Activated T-cell treated with anti-CD3 and anti-CD28 coated beads, Interleukin-2, amount 50 U/mL, for 72 hours (primary cell): ENCODE results near the gene C20orf141. TPM values are rescaled to one million over a fixed set of nuclear protein-coding genes. Genes with fewer than 3 reads are reported as not detected.
"Not testable (repeated sequence)": the region's sequence is repeated elsewhere in the genome, so short reads cannot be mapped to it uniquely, and the experiment has no call there.

Source experiments
- ATAC-seq, 2 donors: fragments of 150-1000 bp; cut with Tn5 transposase; replicated peaks in 1 of 2; 2 replicates each; pipeline ENCODE4 v1.10.0; 2021; ENCODE audit warnings: moderate library complexity in 2 of 2, mild to moderate bottlenecking in 1 of 2
- DNase-seq, 2 donors: peaks; one replicate each; pipeline ENCODE4 v3.0.0; 2021 to 2022; ENCODE audit warnings: mixed read lengths in 1 of 2
- H3K27ac Mint-ChIP-seq: one replicate; pipeline ENCODE4 v1.8.0; 2022; ENCODE audit warnings: mild to moderate bottlenecking, moderate library complexity, mixed read lengths
- H3K27me3 Mint-ChIP-seq: one replicate; pipeline ENCODE4 v1.8.0; 2022; ENCODE audit warnings: low read depth, mixed read lengths
- H3K36me3 Mint-ChIP-seq, 2 donors: one replicate each; pipeline ENCODE4 v1.8.0; 2022; ENCODE audit warnings: mixed read lengths in 2 of 2, mild to moderate bottlenecking in 1 of 2; ENCODE audit not compliant: insufficient read depth in 2 of 2
- H3K4me1 Mint-ChIP-seq: one replicate; pipeline ENCODE4 v1.8.0; 2022; ENCODE audit warnings: low read depth, mixed read lengths
- H3K4me3 Mint-ChIP-seq, 2 donors: one replicate each; pipeline ENCODE4 v1.8.0; 2022; ENCODE audit warnings: mild to moderate bottlenecking in 2 of 2, mixed read lengths in 2 of 2, moderate library complexity in 2 of 2
- H3K9me3 Mint-ChIP-seq, 2 donors: one replicate each; pipeline ENCODE4 v1.8.0; 2022; ENCODE audit warnings: mixed read lengths in 2 of 2
- total RNA-seq, 2 donors: library from RNA; stranded (reverse); gene quantifications; one replicate each; pipeline ENCODE4 v1.2.3, GENCODE V29; 2022

The C20orf141 gene
- not detected for total RNA-seq

DNA sequence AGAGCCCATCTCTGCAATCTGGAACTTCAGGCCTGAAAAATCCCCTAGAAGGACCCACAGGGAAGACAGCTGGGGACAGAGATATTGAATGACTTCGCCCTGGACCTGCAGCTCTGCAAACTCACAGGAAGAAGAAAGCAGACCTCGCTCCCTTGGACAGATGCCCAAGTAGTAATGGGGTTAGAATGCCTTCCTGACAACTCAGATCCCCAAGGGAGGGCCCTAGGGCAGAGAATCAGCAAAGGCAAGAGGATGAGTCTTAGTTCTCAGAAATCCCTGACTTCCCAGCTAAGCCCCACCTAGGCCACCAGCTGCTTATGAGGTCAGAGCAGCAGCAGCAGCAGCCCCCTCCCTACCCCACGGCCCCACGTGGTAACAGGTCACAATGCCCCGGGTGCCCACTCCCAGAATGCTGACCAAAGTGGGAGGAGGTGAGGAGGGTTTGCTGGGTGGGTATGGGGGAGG is at the start of gene C20orf141:
Gene C20orf141 (plus strand): TSS at position 401 of the 465 bp plus-strand sequence. CDS start 198 bp downstream, outside the sequence.
- peaks cover 3 to 5% of the 10 kb centered on the region in 2 donors for H3K9me3 Mint-ChIP-seq
- no peaks in the 10 kb centered on the region for H3K4me1 Mint-ChIP-seq
- DNase-seq, result no peak
- no peak for ATAC-seq
- no peak within 1 kb of the TSS for H3K27ac Mint-ChIP-seq
- H3K27me3 Mint-ChIP-seq, result peaks cover 22% of the 10 kb centered on the region
- H3K4me3 Mint-ChIP-seq, result no peak within 1 kb of the TSS
- H3K36me3 Mint-ChIP-seq, result peaks cover 4 to 15% of the 10 kb centered on the region in 2 donors

GRCh38 chr20:2767768-2768631 is 46.8 kb upstream of the C20orf141 start:
- no peak overlapping the region for H3K27ac Mint-ChIP-seq
- DNase-seq (no peak), ATAC-seq (no peak)
- peaks cover 17% of the 10 kb centered on the region for H3K27me3 Mint-ChIP-seq
- no peak overlapping the region for H3K4me3 Mint-ChIP-seq
- H3K4me1 Mint-ChIP-seq, result peaks cover 9% of the 10 kb centered on the region
- no peaks in the 10 kb centered on the region for H3K9me3 Mint-ChIP-seq
- H3K36me3 Mint-ChIP-seq, result no peaks in the 10 kb centered on the region

GRCh38 chr20:2768632-2769015 is 46.2 kb upstream of the C20orf141 start:
- H3K9me3 Mint-ChIP-seq, result no peaks in the 10 kb centered on the region
- DNase-seq (no peak), ATAC-seq (no peak)
- H3K27me3 Mint-ChIP-seq, result peaks cover 17% of the 10 kb centered on the region
- peaks cover 9% of the 10 kb centered on the region for H3K4me1 Mint-ChIP-seq
- H3K4me3 Mint-ChIP-seq, result no peak overlapping the region
- no peaks in the 10 kb centered on the region for H3K36me3 Mint-ChIP-seq
- no peak overlapping the region for H3K27ac Mint-ChIP-seq

DNA sequence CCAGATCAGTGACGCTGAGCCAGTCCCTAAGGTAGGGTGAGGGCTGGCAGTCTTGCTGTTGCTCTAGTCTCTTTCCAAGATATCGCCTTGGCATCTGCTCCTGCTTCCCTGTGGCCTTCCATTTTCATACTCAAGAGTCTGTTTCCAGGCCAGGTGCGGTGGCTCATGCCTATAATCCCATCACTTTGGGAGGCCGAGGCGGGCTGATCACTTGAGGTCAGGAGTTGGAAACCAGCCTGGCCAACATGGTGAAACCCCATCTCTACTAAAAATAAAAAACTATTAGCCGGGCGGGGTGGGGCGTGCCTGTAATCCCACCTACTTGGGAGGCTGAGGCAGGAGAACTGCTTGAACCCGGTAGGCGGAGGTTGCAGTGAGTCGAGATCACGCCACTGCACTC is 44.7 kb upstream of the C20orf141 start:
- not testable (repeated sequence) for H3K4me1 Mint-ChIP-seq, H3K4me3 Mint-ChIP-seq

DNA sequence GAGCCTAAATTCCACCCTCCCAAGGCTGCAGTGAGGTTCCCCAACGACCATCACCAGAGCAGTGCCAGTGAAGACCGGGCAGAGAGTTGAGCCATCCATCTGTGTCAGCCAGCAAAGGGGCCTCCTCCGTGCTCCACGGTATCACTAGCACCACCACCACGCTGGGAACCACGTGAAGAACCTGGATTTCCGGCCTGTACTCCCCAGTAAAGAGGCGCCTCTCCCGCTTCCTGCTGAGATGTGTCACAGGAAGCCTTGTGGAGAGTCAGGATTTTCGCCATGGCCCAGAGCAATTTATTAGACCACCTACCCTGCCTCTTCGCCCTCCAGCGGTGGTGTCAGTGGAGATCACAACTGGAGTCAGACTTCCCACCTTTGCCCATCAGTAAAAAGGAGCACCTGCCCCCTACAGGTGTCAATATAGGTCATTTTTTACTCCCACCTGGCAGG is 43.1 kb upstream of the C20orf141 start:
- Mint-ChIP-seq H3K27ac (no peak overlapping the region), H3K27me3 (peaks cover 17% of the 10 kb centered on the region), H3K4me1 (peaks cover 9% of the 10 kb centered on the region), H3K4me3 (no peak overlapping the region), H3K9me3 (no peaks in the 10 kb centered on the region), H3K36me3 (no peaks in the 10 kb centered on the region)
- ATAC-seq (no peak), DNase-seq (no peak)

More for the DNA sequence above, 44.7 kb upstream of the C20orf141 start:
- H3K9me3 Mint-ChIP-seq, H3K36me3 Mint-ChIP-seq, H3K27ac Mint-ChIP-seq, ATAC-seq, DNase-seq: not testable (repeated sequence)
- peaks cover 17% of the 10 kb centered on the region for H3K27me3 Mint-ChIP-seq

DNA sequence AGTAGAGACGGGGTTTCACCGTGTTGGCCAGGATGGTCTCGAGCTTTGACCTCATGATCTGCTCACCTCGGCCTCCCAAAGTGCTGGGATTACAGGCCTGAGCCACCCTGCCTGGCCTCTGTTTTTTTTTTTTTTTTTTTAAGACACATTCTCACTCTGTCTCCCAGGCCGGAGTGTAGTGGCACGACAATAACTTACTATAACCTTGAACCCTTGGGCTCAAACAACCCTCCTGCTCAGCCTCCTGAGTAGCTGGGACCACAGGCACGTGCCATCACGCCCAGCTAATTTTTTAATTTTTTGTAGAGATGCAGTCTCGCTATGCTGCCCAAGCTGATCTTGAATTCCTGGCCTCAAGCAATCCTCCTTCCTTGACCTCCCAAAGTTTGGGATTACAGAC is 41.0 kb upstream of the C20orf141 start:
- Mint-ChIP-seq H3K9me3 (peaks cover 0 to 2% of the 10 kb centered on the region in 2 donors), H3K4me3 (no peak overlapping the region), H3K4me1 (peaks cover 9% of the 10 kb centered on the region), H3K27ac (no peak overlapping the region), H3K36me3 (no peaks in the 10 kb centered on the region), H3K27me3 (peaks cover 9% of the 10 kb centered on the region)
- ATAC-seq (no peak), DNase-seq (no peak)

- H3K27me3 Mint-ChIP-seq, result peaks cover 10% of the 10 kb centered on the region
- DNase-seq, result no peak
- peaks cover 0 to 2% of the 10 kb centered on the region in 2 donors for H3K9me3 Mint-ChIP-seq
- no peaks in the 10 kb centered on the region for H3K36me3 Mint-ChIP-seq
- no peak for ATAC-seq
- H3K4me3 Mint-ChIP-seq, result no peak overlapping the region
- H3K27ac Mint-ChIP-seq, result no peak overlapping the region
- peaks cover 9% of the 10 kb centered on the region for H3K4me1 Mint-ChIP-seq
These were observed 39.6 kb upstream of the C20orf141 start for GRCh38 chr20:2775139-2775538.

GRCh38 chr20:2778602-2779321 is 36.0 kb upstream of the C20orf141 start:
- H3K4me3 Mint-ChIP-seq, result no peak overlapping the region
- H3K36me3 Mint-ChIP-seq, result no peaks in the 10 kb centered on the region
- DNase-seq (no peak), ATAC-seq (no peak)
- H3K27me3 Mint-ChIP-seq, result peaks cover 10% of the 10 kb centered on the region
- no peaks in the 10 kb centered on the region for H3K4me1 Mint-ChIP-seq
- no peak overlapping the region for H3K27ac Mint-ChIP-seq
- H3K9me3 Mint-ChIP-seq, result peaks cover 0 to 2% of the 10 kb centered on the region in 2 donors

GRCh38 chr20:2780948-2781347 is 33.8 kb upstream of the C20orf141 start:
- H3K27me3 Mint-ChIP-seq, result peaks cover 10% of the 10 kb centered on the region
- H3K9me3 Mint-ChIP-seq, result peaks cover 0 to 2% of the 10 kb centered on the region in 2 donors
- H3K27ac Mint-ChIP-seq, result no peak overlapping the region
- H3K4me3 Mint-ChIP-seq, result no peak overlapping the region
- no peaks in the 10 kb centered on the region for H3K4me1 Mint-ChIP-seq
- no peaks in the 10 kb centered on the region for H3K36me3 Mint-ChIP-seq
- ATAC-seq (no peak), DNase-seq (no peak)

DNA sequence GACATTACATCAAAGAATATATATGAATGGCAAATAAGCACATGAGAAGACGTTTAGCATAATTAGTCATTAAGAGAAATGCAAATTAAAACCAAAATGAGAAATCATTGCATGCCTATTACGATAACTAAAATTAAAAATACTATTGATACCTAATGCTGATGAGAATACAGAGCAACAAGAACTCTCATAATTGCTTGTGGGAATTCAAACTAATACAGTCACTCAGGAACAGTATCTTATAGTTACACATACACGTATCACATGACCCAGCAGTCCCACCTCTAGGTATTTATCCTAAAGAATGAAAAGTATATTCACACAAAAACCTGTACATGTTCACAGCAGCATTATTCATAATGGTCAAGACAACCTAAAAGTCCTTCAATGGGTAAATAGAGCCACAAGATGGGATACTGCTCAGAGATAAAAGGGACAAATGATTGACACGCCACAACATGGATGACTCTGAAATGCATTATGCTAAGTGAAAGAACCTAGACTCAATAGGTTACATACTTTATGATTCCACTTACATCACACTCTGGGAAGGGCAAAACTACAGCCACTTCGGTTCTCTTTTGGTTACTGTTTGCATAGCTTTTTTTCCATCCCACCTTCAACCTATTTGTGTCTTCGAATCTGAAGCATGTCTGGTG is 30.8 kb upstream of the C20orf141 start:
- ATAC-seq (peak in 1 of 2 donors; percentile 32), DNase-seq (no peak)
- Mint-ChIP-seq H3K9me3 (no peaks in the 10 kb centered on the region), H3K27ac (no peak overlapping the region), H3K36me3 (peaks cover 0 to 2% of the 10 kb centered on the region in 2 donors), H3K4me1 (no peaks in the 10 kb centered on the region), H3K4me3 (no peak overlapping the region), H3K27me3 (peaks cover 12% of the 10 kb centered on the region)

DNA sequence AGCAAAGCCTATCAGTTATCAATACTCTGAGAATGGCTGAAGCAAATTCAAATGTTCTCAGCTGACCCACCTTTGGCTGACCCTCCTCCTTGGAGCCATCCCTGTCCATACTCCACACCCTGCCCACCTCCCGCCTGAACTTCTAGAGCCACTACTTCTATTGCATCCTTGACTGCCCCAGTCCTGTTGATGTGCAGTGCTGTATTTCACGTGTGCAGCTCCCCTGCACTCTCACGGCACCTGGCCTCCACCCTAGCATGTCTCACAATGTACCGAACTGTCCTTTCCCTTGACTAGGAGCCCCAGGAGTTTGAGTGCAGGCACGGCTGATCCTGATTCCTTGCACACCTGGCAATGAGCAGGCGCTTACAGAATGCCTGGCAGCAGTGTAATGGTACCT is 21.3 kb upstream of the C20orf141 start:
- H3K4me1 Mint-ChIP-seq, result no peaks in the 10 kb centered on the region
- DNase-seq (no peak), ATAC-seq (no peak)
- H3K27me3 Mint-ChIP-seq, result peaks cover 39% of the 10 kb centered on the region
- H3K4me3 Mint-ChIP-seq, result no peak overlapping the region
- H3K27ac Mint-ChIP-seq, result no peak overlapping the region
- no peaks in the 10 kb centered on the region for H3K9me3 Mint-ChIP-seq
- H3K36me3 Mint-ChIP-seq, result peaks cover 0 to 2% of the 10 kb centered on the region in 2 donors

DNA sequence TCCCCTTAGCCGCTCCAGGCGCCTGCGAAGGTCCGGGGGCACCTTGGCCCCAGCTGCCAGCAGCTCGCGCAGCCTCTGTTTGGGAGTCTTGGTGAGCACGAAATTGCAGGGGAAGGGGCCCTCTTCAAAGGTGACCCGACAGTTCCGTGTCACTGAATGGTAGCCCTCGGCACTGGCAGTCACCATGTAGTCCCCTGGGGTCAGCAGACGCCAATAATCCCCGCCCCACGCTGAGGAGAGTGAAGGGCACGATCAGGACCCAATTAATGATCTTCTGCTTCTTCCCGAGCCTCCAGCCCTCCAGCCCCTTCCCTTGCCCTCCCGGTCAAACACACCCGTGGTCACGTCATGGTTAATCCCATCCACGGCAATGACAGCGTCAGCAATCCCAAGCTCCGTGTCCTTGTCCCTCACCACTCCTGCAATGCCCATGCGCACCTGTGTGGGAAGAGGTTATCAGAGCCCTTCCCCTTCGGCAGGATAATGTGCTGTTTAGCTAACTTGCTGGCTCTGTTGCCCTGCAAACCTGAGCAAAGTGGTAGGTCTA is 20.5 kb upstream of the C20orf141 start:
- no peak overlapping the region for H3K4me3 Mint-ChIP-seq
- ATAC-seq, result no peak
- peaks cover 38% of the 10 kb centered on the region for H3K27me3 Mint-ChIP-seq
- peaks cover 6% of the 10 kb centered on the region for H3K4me1 Mint-ChIP-seq
- no peaks in the 10 kb centered on the region for H3K9me3 Mint-ChIP-seq
- DNase-seq, result no peak
- H3K27ac Mint-ChIP-seq, result no peak overlapping the region
- peaks cover 0 to 2% of the 10 kb centered on the region in 2 donors for H3K36me3 Mint-ChIP-seq
